NCI-H1417 treated with DMSO at 0.1 percent for 48 hours (cell line): ENCODE data around the gene DGCR2.
"Not testable (repeated sequence)": the region's sequence is repeated elsewhere in the genome, so short reads cannot be mapped to it uniquely, and the experiment has no call there.

Experiments
- DNase-seq: peaks from one replicate; lab custom pipeline; 2025; lab: John Stamatoyannopoulos, UW

Gene DGCR2

GRCh38 chr22:19109198-19110063 is 12.8 kb downstream of the DGCR2 start:
- DNase-seq = no peak

GRCh38 chr22:19108807-19109197 is 13.4 kb downstream of the DGCR2 start:
- no peak for DNase-seq

GRCh38 chr22:19107730-19108074 is 14.5 kb downstream of the DGCR2 start:
- no peak for DNase-seq

GRCh38 chr22:19106886-19107729 is 15.1 kb downstream of the DGCR2 start:
- DNase-seq = no peak

- no peak for DNase-seq
These were observed 16.1 kb downstream of the DGCR2 start for GRCh38 chr22:19105867-19106802.

GRCh38 chr22:19105456-19105855 is 16.8 kb downstream of the DGCR2 start:
- no peak for DNase-seq

- DNase-seq = no peak
These were observed 18.1 kb downstream of the DGCR2 start for GRCh38 chr22:19103880-19104821.

- no peak for DNase-seq
These were observed 24.1 kb downstream of the DGCR2 start for GRCh38 chr22:19098157-19098556.

- no peak for DNase-seq
These were observed 24.7 kb downstream of the DGCR2 start for GRCh38 chr22:19097518-19097917.

GRCh38 chr22:19096555-19096954 is 25.7 kb downstream of the DGCR2 start:
- no peak for DNase-seq

GRCh38 chr22:19094393-19094997 is 27.7 kb downstream of the DGCR2 start:
- no peak for DNase-seq

- DNase-seq = no peak
These were observed 29.5 kb downstream of the DGCR2 start for GRCh38 chr22:19092725-19093124.

GRCh38 chr22:19090586-19091127 is 31.6 kb downstream of the DGCR2 start:
- no peak for DNase-seq

GRCh38 chr22:19090183-19090582 is 32.0 kb downstream of the DGCR2 start:
- no peak for DNase-seq

GRCh38 chr22:19088866-19089595 is 33.2 kb downstream of the DGCR2 start:
- no peak for DNase-seq

GRCh38 chr22:19086896-19087295 is 35.3 kb downstream of the DGCR2 start:
- no peak for DNase-seq

- no peak for DNase-seq
These were observed 35.8 kb downstream of the DGCR2 start for GRCh38 chr22:19086417-19086816.

GRCh38 chr22:19085233-19085718 is 36.9 kb downstream of the DGCR2 start:
- no peak for DNase-seq

- not testable (repeated sequence) for DNase-seq
These were observed 37.6 kb downstream of the DGCR2 start for GRCh38 chr22:19084586-19084985.
